ENCODE data around the gene STAC. TPM values are rescaled to one million over a fixed set of nuclear protein-coding genes. Genes with fewer than 3 reads are reported as not detected.

STAC gene
- total and polyA plus RNA-seq, 9 of the 15 experiments (the other 6 are each of a cell fraction or from before 2014, with no cell fraction given), result 0.11 TPM; not detected in 8

DNA sequence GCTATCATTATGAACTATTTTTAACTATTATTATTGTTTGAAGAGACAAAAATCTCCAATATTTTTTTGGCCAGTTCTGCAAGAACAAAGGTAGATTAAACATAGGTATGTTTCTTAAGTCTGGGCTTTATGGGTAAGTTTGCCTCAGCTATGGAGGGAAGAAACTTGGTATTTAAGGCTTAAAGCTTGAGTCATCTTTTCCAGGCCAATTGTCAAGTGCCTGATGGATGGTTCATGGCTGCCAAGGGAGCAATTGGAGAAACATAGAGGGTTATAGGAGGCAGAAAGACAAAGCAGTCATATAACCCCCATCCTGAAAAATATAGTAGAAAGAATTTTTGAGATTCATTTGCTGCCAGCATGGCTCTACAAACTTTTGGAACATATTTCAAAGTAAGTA, 7.2 kb upstream of the STAC start:
- Histone ChIP-seq H3K4me2 (ENCODE audit: insufficient read depth, low read length) (no peak overlapping the region), H2AFZ (ENCODE audit: low read depth, low read length) (no peak overlapping the region), H3K79me2 (ENCODE audit: control insufficient read depth, insufficient read depth, low read length) (no peaks in the 10 kb centered on the region), H4K20me1 (replicated peaks; ENCODE audit: control insufficient read depth, insufficient read depth, low read length) (no peaks in the 10 kb centered on the region), H3K36me3 (ENCODE audit: control insufficient read depth, insufficient read depth, low read length) (no peaks in the 10 kb centered on the region), H3K4me3 (no peak overlapping the region), H3K9ac (ENCODE audit: insufficient read depth in 1 of 2, low read depth in 2 of 2, low read length in 2 of 2) (no peak overlapping the region), H3K9me3 (replicated peaks; ENCODE audit: control insufficient read depth, insufficient read depth, low read depth, low read length) (no peaks in the 10 kb centered on the region), H3K4me1 (replicated peaks in 1 of 2; ENCODE audit: control insufficient read depth in 2 of 2, insufficient read depth in 2 of 2, low read length in 2 of 2) (no peaks in the 10 kb centered on the region), H3K27ac (ENCODE audit: extremely low read depth, low read depth, low read length) (no peak overlapping the region), H3K27me3 (ENCODE audit: control insufficient read depth in 2 of 2, insufficient read depth in 2 of 2, low read length in 2 of 2) (no peaks in the 10 kb centered on the region), H3K9me1 (ENCODE audit: control insufficient read depth, insufficient read depth, low read length) (no peaks in the 10 kb centered on the region)
- CTCF ChIA-PET (ENCODE audit: low intra/inter-chr PET ratio), result no interaction called here
- DNase-seq (ENCODE audit: extremely low read depth in 1 of 4, low spot score in 3 of 4), result no peak
- BruUV-seq (replicated peaks), result no TSS peak
- intact Hi-C loops (cut with micrococcal nuclease), result no loop called here
- ATAC-seq, result no peak
- TF ChIP-seq, protein P1, sequence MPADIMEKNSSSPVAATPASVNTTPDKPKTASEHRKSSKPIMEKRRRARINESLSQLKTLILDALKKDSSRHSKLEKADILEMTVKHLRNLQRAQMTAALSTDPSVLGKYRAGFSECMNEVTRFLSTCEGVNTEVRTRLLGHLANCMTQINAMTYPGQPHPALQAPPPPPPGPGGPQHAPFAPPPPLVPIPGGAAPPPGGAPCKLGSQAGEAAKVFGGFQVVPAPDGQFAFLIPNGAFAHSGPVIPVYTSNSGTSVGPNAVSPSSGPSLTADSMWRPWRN (IDR thresholded peaks at IDR 0.05; ENCODE audit: low read depth), result no peak
- no peak for FAIRE-seq
- POLR2A ChIA-PET, result no interaction called here
- in situ Hi-C loops (cut with MboI), result no loop called here

DNA sequence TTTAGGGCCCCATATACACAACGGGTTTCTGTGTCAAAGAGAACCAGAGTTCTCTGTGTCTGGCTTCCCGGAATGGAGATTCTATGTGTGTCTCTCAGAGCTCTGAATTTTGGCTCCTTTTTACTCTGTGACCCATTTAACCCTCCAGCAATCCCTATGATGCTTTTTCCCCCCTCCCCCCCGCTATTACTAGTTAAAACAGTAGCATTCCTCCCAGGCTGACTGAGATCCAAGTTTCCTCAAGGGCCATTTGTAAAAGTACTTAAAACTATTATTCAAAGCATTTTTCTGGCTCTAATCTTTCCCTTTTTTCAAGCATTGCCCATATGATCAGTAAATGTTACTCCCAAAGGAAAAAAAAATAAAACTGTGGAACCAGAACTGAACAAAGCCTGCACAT, 6.6 kb upstream of the STAC start:
- in situ Hi-C loops (cut with MboI) (no loop called here), intact Hi-C loops (cut with micrococcal nuclease) (no loop called here)
- no peak overlapping the region for H2AFZ ChIP-seq (ENCODE audit: low read depth, low read length)
- H3K9me3 ChIP-seq (replicated peaks; ENCODE audit: control insufficient read depth, insufficient read depth, low read depth, low read length), result no peaks in the 10 kb centered on the region
- TF ChIP-seq ELF1 (tag; IDR thresholded peaks at IDR 0.05), result no peak
- no peak overlapping the region for H3K4me3 ChIP-seq
- H3K27ac ChIP-seq (ENCODE audit: extremely low read depth, low read depth, low read length), result no peak overlapping the region
- H3K36me3 ChIP-seq (ENCODE audit: control insufficient read depth, insufficient read depth, low read length), result no peaks in the 10 kb centered on the region
- H3K4me2 ChIP-seq (ENCODE audit: insufficient read depth, low read length), result no peak overlapping the region
- no peaks in the 10 kb centered on the region for H3K79me2 ChIP-seq (ENCODE audit: control insufficient read depth, insufficient read depth, low read length)
- DNase-seq (ENCODE audit: extremely low read depth in 1 of 4, low spot score in 3 of 4) (no peak), ATAC-seq (no peak), FAIRE-seq (no peak)
- no peaks in the 10 kb centered on the region for H3K9me1 ChIP-seq (ENCODE audit: control insufficient read depth, insufficient read depth, low read length)
- H4K20me1 ChIP-seq (replicated peaks; ENCODE audit: control insufficient read depth, insufficient read depth, low read length), result no peaks in the 10 kb centered on the region
- no TSS peak for BruUV-seq (replicated peaks)
- H3K4me1 ChIP-seq (replicated peaks in 1 of 2; ENCODE audit: control insufficient read depth in 2 of 2, insufficient read depth in 2 of 2, low read length in 2 of 2), result no peaks in the 10 kb centered on the region
- H3K27me3 ChIP-seq (ENCODE audit: control insufficient read depth in 2 of 2, insufficient read depth in 2 of 2, low read length in 2 of 2), result no peaks in the 10 kb centered on the region
- ChIA-PET CTCF (ENCODE audit: low intra/inter-chr PET ratio) (no interaction called here), POLR2A (no interaction called here)
- no peak overlapping the region for H3K9ac ChIP-seq (ENCODE audit: insufficient read depth in 1 of 2, low read depth in 2 of 2, low read length in 2 of 2)
- WGBS (ENCODE audit: insufficient coverage, low coverage, missing lambda C conversion rate), result 0% methylated on average over 2 of the region's 3 CpGs

All from K562 (cell line).